ENCODE measurements around the gene KRTAP20-2.

GRCh38 chr21:30672985-30673650 is 38.1 kb downstream of the KRTAP20-2 start:
- TF ChIP-seq YY1 (IDR thresholded peaks at IDR 0.05) (no peak), CTCF (IDR thresholded peaks at IDR 0.05; ENCODE audit: low read depth, low read length, missing input control) (no peak), SP1 (IDR thresholded peaks at IDR 0.05) (no peak), RAD21 (IDR thresholded peaks at IDR 0.05) (no peak), JUND (IDR thresholded peaks at IDR 0.05) (no peak), REST (IDR thresholded peaks at IDR 0.05) (no peak), GABPA (IDR thresholded peaks at IDR 0.05 in 1 of 2, conservative IDR thresholded peaks at IDR 0.05 in 1 of 2) (no peak), EGR1 (IDR thresholded peaks at IDR 0.05; ENCODE audit: low read depth in 2 of 2) (no peak), FOXA1 (IDR thresholded peaks at IDR 0.05) (no peak), ATF3 (IDR thresholded peaks at IDR 0.05) (no peak)
